Renal pelvis (tissue), 4 donors: ENCODE results near the gene FLNB. TPM values are rescaled to one million over a fixed set of nuclear protein-coding genes. Genes with fewer than 3 reads are reported as not detected.

Experiments used
- DNase-seq: peaks from one replicate; pipeline ENCODE4 v3.0.0-alpha.2; 2013
- polyA plus RNA-seq, 3 donors: library from polyadenylated mRNA; unstranded; fragments of 120-200 nt; gene quantifications; one replicate each; pipeline ENCODE4 v1.2.1, GENCODE V29; 2013; ENCODE audit not compliant: insufficient read length in 3 of 3

FLNB gene
- polyA plus RNA-seq, 3 donors, result 174 to 181 (median 181) TPM

DNA sequence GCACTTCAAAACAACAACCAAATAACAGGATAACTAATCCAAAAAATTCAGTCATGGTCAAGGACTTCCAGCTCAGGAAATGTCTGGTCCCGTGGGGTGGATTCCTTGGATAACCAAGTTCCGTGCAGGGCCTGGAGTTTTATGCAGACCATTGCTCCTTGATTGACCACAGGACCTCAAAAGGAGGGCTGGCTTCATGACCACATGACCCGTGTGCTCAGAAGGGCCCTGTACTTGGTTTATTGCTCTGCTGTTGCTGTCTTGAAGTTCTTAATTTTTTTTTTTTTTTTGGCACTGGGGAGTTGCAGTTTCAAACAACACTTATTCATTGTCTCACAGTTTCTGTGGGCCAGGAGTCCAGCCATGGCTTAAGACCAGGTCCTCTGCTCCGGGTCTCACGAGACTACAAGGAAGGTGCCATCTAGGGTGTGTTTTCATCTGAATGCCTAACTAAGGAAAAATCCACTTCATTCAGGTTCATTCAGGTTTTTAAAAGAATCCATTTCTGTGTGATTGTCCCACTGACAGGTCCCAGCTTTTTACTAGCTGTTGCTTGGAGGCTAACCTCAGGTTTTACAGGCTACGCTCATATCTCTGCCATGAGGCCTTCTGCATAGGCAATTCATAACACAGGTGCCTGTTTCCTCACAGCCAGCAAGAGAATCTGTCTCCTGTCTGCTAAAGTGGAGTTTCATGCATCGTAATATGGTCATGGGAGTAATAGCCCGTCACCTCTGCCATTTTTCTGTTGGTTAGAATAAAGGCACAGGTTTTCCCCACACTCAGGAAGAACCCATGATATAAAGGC lies 65.3 kb downstream of the FLNB start:
- no peak for DNase-seq

DNA sequence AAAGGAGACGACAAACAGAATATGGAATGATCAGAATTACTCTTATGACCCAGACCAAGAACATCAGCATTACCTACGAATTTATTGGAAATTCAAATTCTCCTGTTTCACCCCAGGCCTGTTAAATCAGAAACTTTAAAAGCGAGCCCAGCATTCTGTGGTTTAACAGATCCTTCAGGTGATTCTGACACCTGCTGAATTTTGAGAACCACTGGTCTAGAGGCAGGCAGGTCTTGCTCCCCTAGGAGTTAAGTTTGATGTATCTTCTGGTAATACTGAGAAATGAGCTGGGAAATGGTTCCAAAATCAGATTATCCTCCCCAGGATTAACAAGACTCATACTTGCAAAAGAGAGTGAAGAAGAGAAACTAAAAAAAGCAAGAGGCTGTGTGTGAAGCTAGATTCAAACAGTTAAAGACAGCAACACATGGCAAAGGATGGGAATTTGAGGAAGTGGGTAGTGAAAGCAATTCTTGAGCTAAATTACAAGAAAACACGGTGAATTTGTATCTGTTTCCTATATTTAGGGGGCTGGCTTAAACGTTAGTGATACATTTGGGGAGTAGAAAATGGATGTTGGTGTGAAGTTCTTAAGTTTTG lies 66.0 kb downstream of the FLNB start:
- no peak for DNase-seq

GRCh38 chr3:58074997-58075396 lies 66.8 kb downstream of the FLNB start:
- no peak for DNase-seq

- no peak for DNase-seq
These were observed 69.5 kb downstream of the FLNB start for GRCh38 chr3:58077596-58078285.

DNA sequence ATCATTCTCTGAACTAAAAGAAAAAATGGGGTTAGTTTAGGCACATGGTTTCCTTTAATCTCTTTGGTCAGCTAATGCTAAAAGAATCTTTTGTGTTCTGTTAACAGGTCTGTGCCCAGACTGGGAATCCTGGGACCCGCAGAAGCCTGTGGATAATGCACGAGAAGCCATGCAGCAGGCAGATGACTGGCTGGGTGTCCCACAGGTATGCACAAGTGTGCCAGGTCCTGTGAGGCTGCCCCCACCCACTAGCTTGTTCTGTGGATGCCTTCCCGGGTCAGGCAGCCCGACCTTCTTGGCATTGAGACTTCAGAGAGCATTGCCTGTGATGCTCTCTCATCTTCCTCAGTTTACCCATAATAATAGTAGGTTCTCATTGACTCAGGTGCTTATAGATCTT lies 70.4 kb downstream of the FLNB start:
- DNase-seq, result no peak

GRCh38 chr3:58079773-58080172 lies 71.6 kb downstream of the FLNB start:
- DNase-seq, result no peak

DNA sequence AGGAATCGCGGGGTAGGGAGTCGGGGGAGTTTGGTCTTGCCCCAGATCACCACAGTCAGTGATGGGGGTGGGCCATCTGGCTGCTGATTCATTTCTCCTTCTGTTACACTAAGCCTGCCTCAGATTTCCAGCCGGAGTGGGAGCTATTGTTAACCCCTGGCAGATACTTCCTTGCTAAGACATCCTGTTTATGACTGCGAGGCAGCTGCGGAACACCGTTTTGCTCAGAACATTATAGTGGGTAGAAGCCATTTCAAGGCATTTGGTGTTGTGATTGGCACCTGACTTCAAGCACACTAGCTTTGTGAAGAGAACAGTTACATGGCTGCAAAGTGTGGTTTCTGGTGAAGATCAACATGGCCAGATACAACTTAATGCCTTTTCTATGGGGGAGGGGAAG lies 73.8 kb downstream of the FLNB start:
- DNase-seq, result no peak

GRCh38 chr3:58084166-58084565 lies 75.9 kb downstream of the FLNB start:
- no peak for DNase-seq

DNA sequence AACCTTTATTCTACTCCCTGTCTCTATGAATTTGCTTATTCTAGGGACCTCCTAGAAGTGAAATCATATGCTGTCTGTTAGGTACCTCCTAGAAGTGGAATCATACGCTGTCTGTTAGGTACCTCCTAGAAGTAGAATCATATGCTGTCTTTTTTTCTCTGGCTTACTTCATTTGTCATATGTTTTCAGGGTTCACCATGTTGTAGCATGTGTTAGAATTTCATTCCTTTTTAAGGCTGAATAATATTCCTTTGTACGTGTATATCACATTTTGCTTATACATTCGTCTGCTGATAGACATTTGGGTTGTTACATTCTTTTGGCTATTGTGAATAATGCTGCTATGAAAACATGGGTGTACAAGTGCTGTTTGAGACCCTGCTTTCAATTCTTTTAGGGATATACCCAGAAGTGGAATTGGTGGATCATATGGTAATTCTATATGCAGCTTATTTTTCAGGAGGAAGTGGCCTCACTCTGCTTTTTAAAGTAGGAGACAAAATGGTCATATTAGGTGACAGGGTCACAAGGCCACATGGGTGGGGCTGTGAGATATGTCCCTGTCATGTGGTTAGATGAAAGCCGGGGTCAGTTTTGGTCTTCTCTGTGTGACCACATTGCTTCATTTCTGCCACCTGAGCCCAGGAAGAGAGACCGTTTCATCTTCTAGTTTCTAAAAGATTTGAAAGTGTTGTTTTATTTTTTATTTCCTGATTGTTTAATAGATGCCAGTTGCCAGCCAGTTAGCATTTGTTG lies 76.7 kb downstream of the FLNB start:
- DNase-seq, result no peak

DNA sequence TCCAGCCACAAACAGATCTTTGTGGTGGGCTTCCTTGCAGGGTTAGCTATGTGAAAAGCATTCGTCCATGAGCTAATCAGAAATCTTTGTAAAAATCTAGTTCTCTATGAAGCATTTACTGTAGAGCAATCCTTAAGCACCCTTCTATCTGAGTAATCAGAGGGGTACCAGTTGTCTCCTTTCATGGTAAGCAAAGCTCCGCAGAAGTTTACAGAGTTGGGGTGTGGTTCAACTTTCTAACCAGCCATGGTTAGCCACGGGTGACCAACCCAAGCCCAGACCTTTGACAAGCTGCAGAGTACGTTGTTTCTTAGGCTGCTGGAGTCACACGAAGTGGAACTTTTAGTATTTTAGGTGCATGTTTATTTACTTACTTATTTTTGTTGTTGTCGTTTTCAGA lies 77.4 kb downstream of the FLNB start:
- DNase-seq, result no peak

DNA sequence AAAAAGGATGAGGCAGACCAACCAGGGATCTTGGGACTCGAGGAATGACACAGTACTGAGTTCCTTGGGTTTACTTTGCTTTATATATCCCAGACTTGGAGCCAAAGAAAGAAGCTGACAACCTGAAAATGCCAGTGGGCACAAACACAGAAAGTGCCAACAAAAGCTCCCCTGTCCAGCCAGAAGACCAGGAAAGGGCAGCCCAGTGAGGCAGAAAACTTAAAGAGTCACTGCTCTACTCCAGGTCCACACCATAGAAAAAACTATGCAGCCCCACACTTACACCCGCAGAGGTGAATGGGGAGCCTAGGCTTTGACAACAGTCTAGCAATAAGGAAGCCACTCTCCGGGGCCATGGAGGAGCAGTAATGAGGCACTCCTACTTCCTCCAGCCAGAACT lies 80.3 kb downstream of the FLNB start:
- no peak for DNase-seq

DNA sequence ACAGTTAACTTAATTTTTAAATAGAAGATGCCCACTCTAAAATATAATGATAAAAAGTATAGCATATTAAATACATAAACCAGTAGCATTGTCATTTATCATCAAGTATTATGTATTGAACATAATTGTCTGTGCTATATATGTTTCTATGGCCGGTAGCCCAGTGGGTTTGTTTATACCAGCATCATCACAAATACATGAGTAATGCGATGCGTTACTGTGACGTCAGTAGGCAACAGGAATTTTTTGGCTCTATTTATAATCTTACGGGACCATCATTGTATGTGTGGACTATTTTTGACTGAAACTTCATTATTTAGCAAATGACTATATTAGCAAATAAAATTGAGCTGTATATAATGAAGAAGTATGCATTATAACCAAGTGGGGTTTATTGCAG lies 82.1 kb downstream of the FLNB start:
- DNase-seq, result no peak

DNA sequence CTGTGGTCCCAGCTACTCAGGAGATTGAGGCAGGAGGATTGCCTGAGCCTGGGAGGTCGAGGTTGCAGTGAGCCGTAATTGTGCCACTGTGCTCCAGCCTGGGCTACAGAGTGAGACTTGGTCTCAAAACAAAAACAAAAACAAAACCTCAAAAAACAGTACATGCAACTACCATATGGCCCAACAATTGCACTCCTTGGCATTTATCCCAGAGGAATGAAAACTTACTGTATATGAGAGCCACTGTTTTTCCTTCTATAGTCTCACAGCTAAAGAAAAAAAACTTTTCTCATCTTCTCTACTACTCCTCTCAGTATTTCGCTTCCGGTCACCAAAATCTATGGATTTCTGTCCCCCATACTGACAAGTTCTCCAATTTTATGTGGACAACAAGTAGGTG lies 84.3 kb downstream of the FLNB start:
- no peak for DNase-seq

DNA sequence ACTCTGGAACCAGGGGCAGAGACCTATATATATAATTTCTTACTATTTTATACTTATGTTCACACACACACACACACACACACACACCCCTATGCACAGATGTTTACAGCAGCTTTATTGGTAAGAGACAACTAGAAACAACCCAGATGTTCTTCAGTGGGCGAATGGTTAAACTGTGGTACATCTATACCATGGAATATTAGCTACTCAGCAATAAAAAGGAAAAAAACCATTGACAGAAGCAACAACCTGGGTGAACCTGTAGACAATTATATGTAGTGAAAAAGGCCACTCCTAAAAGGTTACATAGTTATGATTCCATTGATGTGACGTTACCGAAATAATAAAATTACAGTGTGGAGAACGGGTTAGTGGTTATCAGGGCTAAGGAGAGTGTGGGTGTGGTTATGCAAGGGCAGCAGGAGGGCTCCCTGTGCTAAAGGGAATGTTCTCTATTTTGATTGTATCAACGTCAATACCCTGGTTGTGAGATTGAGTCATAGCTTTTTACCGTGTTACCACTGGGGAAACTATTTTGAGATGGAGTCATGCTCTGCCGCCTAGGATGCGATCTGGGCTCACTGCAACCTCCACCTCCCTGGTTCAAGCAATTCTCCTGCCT lies 85.5 kb downstream of the FLNB start:
- no peak for DNase-seq

DNA sequence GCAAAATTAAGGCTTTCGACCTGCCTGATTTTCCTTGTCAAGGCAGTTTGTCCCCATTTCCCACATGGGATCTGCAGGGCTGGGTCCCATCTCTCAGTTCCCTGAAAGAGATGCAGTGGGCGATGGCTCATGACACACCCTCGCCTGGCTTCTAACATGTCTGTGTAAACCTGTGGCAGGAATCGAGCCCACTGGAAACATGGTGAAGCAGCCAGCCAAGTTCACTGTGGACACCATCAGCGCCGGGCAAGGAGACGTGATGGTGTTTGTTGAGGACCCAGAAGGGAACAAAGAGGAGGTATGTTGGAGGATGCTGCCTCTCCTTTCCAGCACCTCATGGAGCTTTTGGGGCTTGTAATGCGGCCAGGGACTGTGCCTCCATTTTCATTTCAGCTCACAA lies 86.4 kb downstream of the FLNB start:
- no peak for DNase-seq

GRCh38 chr3:58095603-58096138 lies 87.4 kb downstream of the FLNB start:
- DNase-seq, result no peak

DNA sequence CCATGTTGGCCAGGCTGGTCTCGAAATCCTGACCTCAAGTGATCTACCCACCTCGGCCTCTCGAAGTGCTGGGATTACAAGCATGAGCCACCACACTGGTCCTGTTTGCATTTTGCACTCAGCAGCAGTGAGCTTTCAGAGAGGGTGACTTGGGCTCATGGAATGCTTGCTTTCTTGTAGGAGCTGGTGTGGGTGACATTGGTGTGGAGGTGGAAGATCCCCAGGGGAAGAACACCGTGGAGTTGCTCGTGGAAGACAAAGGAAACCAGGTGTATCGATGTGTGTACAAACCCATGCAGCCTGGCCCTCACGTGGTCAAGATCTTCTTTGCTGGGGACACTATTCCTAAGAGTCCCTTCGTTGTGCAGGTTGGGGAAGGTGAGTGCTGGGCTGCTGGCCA lies 90.3 kb downstream of the FLNB start:
- DNase-seq, result no peak

- DNase-seq, result no peak
These were observed 91.6 kb downstream of the FLNB start for GRCh38 chr3:58099865-58100264.

- no peak for DNase-seq
These were observed 93.5 kb downstream of the FLNB start for GRCh38 chr3:58101499-58102389.

- DNase-seq, result no peak
These were observed 94.1 kb downstream of the FLNB start for GRCh38 chr3:58102390-58102750.

DNA sequence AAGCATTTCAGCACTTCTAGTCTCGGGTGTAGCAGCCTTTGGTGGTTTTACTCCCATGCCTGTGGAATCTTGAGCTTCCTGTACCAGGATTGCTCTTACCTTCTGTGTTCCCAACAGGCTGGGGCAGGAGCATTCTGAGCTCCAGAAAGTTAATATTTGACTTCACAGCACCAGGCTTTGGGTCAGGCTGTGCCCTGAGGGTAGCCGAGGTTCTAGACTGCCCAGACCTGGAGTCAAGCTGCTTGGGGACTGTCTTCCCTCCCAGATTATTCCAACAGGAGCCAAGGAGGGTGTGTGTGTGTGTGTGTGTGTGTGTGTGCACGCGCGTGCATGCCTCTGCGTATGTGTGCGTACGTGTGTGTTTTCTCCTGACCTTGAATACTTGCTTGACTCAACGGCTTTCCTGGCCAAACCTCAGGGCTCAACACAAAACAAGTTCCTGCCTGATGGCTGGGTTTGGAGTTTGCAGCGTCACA lies 94.8 kb downstream of the FLNB start:
- no peak for DNase-seq
